ENCODE data around the gene OR5A1.

The OR5A1 gene

DNA sequence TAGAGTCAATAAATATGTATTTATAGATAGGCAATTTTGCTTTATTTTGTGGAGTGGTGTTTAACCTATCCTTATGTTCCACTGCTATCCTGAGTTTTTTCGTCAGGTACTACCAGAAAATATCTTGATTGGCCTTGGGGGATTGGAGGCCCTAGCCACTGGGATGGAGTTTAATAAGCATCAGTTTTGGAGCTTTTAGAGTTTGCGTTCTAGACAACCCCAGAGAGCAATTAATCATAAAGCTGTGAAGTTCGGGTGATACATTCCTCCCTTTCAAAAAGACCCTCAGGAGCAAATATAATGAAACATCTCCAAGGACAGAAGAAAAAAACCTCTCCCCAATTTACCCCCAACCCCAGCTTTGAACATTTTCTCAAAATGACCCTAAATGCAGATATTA, at the start of gene OR5A1:
Gene OR5A1, plus strand, starts transcription at position 301 of the 400 bp plus-strand sequence. CDS start 6,700 bp downstream, outside the sequence.
- no peaks in the 10 kb centered on the region for H3K9me3 ChIP-seq (replicated peaks; ENCODE audit: insufficient read depth, low read length)
- no peak within 1 kb of the TSS for H3K27ac ChIP-seq (ENCODE audit: low read length)
- no peaks in the 10 kb centered on the region for H3K79me2 ChIP-seq (ENCODE audit: low read length)
- no peak within 1 kb of the TSS for H3K9ac ChIP-seq (ENCODE audit: low read length)
- no peak for DNase-seq
- no peak within 1 kb of the TSS for H3K4me3 ChIP-seq (ENCODE audit: low read length)
- no peaks in the 10 kb centered on the region for H3K9me2 ChIP-seq (replicated peaks; ENCODE audit: insufficient read depth, low read length)
- no peaks in the 10 kb centered on the region for H3K4me1 ChIP-seq (ENCODE audit: low read length)
- H4K20me1 ChIP-seq (ENCODE audit: insufficient read depth, low read length) = no peaks in the 10 kb centered on the region
- H3F3A ChIP-seq (ENCODE audit: insufficient read depth, low read length) = no peaks in the 10 kb centered on the region
- no peaks in the 10 kb centered on the region for H3K36me3 ChIP-seq (replicated peaks; ENCODE audit: insufficient read depth, low read length)
- no peak within 1 kb of the TSS for H3K4me2 ChIP-seq (ENCODE audit: low read depth, low read length)
- no peaks in the 10 kb centered on the region for H3K27me3 ChIP-seq (replicated peaks; ENCODE audit: insufficient read depth, low read length)
- H2AFZ ChIP-seq (ENCODE audit: low read length) = no peak within 1 kb of the TSS
- TF ChIP-seq EZH2 (optimal IDR thresholded peaks at IDR 0.05; ENCODE audit: low read depth, low read length) = no peak

GRCh38 chr11:59394186-59394585, 42.1 kb upstream of the OR5A1 start:
- H2AFZ ChIP-seq (ENCODE audit: low read length) = no peak overlapping the region
- H3K9me2 ChIP-seq (replicated peaks; ENCODE audit: insufficient read depth, low read length) = no peaks in the 10 kb centered on the region
- H3K27ac ChIP-seq (ENCODE audit: low read length) = no peak overlapping the region
- no peaks in the 10 kb centered on the region for H3K36me3 ChIP-seq (replicated peaks; ENCODE audit: insufficient read depth, low read length)
- H3K4me1 ChIP-seq (ENCODE audit: low read length) = no peaks in the 10 kb centered on the region
- no peak for DNase-seq
- no peak overlapping the region for H3K9ac ChIP-seq (ENCODE audit: low read length)
- H3K79me2 ChIP-seq (ENCODE audit: low read length) = no peaks in the 10 kb centered on the region
- no peak overlapping the region for H3K4me3 ChIP-seq (ENCODE audit: low read length)
- H3K9me3 ChIP-seq (replicated peaks; ENCODE audit: insufficient read depth, low read length) = no peaks in the 10 kb centered on the region
- no peak overlapping the region for H3K4me2 ChIP-seq (ENCODE audit: low read depth, low read length)
- H3F3A ChIP-seq (ENCODE audit: insufficient read depth, low read length) = no peaks in the 10 kb centered on the region
- TF ChIP-seq EZH2 (optimal IDR thresholded peaks at IDR 0.05; ENCODE audit: low read depth, low read length) = no peak
- TF ChIP-seq, protein P1, sequence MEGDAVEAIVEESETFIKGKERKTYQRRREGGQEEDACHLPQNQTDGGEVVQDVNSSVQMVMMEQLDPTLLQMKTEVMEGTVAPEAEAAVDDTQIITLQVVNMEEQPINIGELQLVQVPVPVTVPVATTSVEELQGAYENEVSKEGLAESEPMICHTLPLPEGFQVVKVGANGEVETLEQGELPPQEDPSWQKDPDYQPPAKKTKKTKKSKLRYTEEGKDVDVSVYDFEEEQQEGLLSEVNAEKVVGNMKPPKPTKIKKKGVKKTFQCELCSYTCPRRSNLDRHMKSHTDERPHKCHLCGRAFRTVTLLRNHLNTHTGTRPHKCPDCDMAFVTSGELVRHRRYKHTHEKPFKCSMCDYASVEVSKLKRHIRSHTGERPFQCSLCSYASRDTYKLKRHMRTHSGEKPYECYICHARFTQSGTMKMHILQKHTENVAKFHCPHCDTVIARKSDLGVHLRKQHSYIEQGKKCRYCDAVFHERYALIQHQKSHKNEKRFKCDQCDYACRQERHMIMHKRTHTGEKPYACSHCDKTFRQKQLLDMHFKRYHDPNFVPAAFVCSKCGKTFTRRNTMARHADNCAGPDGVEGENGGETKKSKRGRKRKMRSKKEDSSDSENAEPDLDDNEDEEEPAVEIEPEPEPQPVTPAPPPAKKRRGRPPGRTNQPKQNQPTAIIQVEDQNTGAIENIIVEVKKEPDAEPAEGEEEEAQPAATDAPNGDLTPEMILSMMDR (IDR thresholded peaks at IDR 0.05; ENCODE audit: low read length) = no peak
- no peak for TF ChIP-seq EZH2phosphoT487 (IDR thresholded peaks at IDR 0.05; ENCODE audit: low read length)
- H3K27me3 ChIP-seq (replicated peaks; ENCODE audit: insufficient read depth, low read length) = no peaks in the 10 kb centered on the region
- H4K20me1 ChIP-seq (ENCODE audit: insufficient read depth, low read length) = no peaks in the 10 kb centered on the region

DNA sequence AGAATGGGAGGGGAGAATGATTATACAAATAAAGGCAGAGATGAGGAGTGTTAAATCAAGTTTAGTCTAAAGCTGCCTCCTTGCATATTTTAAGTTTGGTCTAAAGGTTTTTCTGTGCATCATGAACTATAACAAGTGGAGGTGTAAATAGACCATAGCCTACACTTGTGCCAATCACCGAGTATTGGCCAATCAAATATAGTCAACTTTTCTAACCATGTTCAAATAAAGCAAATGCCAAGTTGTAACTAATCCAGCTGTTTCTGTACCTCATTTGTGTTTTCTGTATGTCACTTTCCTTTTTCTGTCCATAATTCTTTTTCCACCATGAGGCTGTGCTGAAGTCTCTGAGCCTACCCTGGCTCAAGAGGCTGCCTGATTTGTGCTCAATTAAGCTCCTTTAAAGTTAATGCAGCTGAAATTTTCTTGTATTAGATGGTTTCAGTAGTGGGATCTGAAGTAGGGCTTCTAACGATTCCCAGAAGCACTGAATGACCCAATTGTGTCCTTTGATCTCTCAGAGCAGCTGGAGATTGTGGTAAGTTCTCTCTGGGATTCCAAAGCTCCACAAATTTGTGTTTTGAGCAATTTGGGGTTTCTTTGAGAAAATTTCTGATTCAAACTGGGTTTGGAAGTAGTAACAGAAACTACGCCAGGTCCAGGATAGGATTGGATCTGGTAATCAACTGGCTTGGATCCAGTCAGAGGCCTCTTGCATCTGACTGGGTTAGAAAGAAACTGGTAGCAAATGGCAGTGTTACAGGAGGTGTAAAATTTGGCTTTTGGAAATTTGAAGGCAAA, 35.6 kb upstream of the OR5A1 start:
- no peaks in the 10 kb centered on the region for H3K9me2 ChIP-seq (replicated peaks; ENCODE audit: insufficient read depth, low read length)

More for the DNA sequence above, 35.6 kb upstream of the OR5A1 start:
- no peaks in the 10 kb centered on the region for H3K4me1 ChIP-seq (ENCODE audit: low read length)
- no peak overlapping the region for H3K27ac ChIP-seq (ENCODE audit: low read length)
- no peak overlapping the region for H3K4me2 ChIP-seq (ENCODE audit: low read depth, low read length)
- no peaks in the 10 kb centered on the region for H3K79me2 ChIP-seq (ENCODE audit: low read length)
- H2AFZ ChIP-seq (ENCODE audit: low read length) = no peak overlapping the region
- no peak for DNase-seq
- no peaks in the 10 kb centered on the region for H4K20me1 ChIP-seq (ENCODE audit: insufficient read depth, low read length)
- no peak overlapping the region for H3K9ac ChIP-seq (ENCODE audit: low read length)
- H3K9me3 ChIP-seq (replicated peaks; ENCODE audit: insufficient read depth, low read length) = no peaks in the 10 kb centered on the region
- TF ChIP-seq EZH2phosphoT487 (IDR thresholded peaks at IDR 0.05; ENCODE audit: low read length) (no peak), EZH2 (optimal IDR thresholded peaks at IDR 0.05; ENCODE audit: low read depth, low read length) (no peak)
- TF ChIP-seq, protein P1 (IDR thresholded peaks at IDR 0.05; ENCODE audit: low read length) = no peak
- no peaks in the 10 kb centered on the region for H3F3A ChIP-seq (ENCODE audit: insufficient read depth, low read length)
- H3K27me3 ChIP-seq (replicated peaks; ENCODE audit: insufficient read depth, low read length) = no peaks in the 10 kb centered on the region
- H3K4me3 ChIP-seq (ENCODE audit: low read length) = no peak overlapping the region
- no peaks in the 10 kb centered on the region for H3K36me3 ChIP-seq (replicated peaks; ENCODE audit: insufficient read depth, low read length)

Measured in MM.1S (cell line).